SU-DHL-6 (cell line): ENCODE data around the gene PRPS1L1.

Experiments
- H2AFZ ChIP-seq: fragments of 200-600 bp; sonication (generic); 2 replicates; pipeline ENCODE4 v1.6.1; 2014; ENCODE audit warnings: low read depth, mild to moderate bottlenecking, moderate library complexity, mixed read lengths, antibody characterized with exemption, low read length; ENCODE audit not compliant: severe bottlenecking
- H3F3A ChIP-seq: fragments of 200-600 bp; shearing (Covaris generic); 2 replicates; pipeline ENCODE4 v1.6.0; 2016; ENCODE audit warnings: antibody characterized with exemption, mild to moderate bottlenecking; ENCODE audit not compliant: insufficient read depth
- H3K27ac ChIP-seq: fragments of 200-600 bp; sonication (generic); 2 replicates; pipeline ENCODE4 v1.5.1; 2016; ENCODE audit warnings: low read depth, mild to moderate bottlenecking, low read length, moderate library complexity, mixed read lengths
- H3K27me3 ChIP-seq: fragments of 200-600 bp; sonication (generic), shearing (Covaris generic); 2 replicates; pipeline ENCODE4 v1.6.0; 2014; ENCODE audit warnings: mild to moderate bottlenecking, low read length
- H3K36me3 ChIP-seq: fragments of 200-600 bp; sonication (generic); 2 replicates; pipeline ENCODE4 v1.6.1; 2014; ENCODE audit warnings: mild to moderate bottlenecking, low read length, mixed read lengths
- H3K4me2 ChIP-seq: fragments of 300-600, 200-600 bp; shearing (Covaris generic), sonication (generic); 2 replicates; pipeline ENCODE4 v1.6.0; 2014; ENCODE audit warnings: low read length, low read depth, mild to moderate bottlenecking; ENCODE audit not compliant: poor library complexity, severe bottlenecking
- H3K4me3 ChIP-seq: fragments of 200-600 bp; sonication (generic); 2 replicates; pipeline ENCODE4 v1.5.1; 2014; ENCODE audit warnings: antibody characterized with exemption, low read length, mild to moderate bottlenecking, mixed read lengths; ENCODE audit not compliant: insufficient read depth, poor library complexity, severe bottlenecking
- H3K79me2 ChIP-seq: fragments of 200-600 bp; sonication (generic); 2 replicates; pipeline ENCODE4 v1.6.1; 2014; ENCODE audit warnings: mild to moderate bottlenecking, low read length, moderate library complexity; ENCODE audit not compliant: insufficient read depth
- H3K9ac ChIP-seq: fragments of 200-600 bp; sonication (generic); 2 replicates; pipeline ENCODE4 v1.7.0; 2014; ENCODE audit warnings: mild to moderate bottlenecking, low read length
- H3K9me2 ChIP-seq: fragments of 200-600 bp; sonication (generic); replicated peaks from 2 replicates; pipeline ENCODE4 v1.6.1; 2014; ENCODE audit warnings: low read length; ENCODE audit not compliant: insufficient read depth
- H3K9me3 ChIP-seq: fragments of 200-600 bp; sonication (generic); 2 replicates; pipeline ENCODE4 v1.6.1; 2014; ENCODE audit warnings: low read length, mixed read lengths; ENCODE audit not compliant: insufficient read depth
- H4K20me1 ChIP-seq: fragments of 200-600 bp; sonication (generic); 2 replicates; pipeline ENCODE4 v1.6.1; 2014; ENCODE audit warnings: low read depth, mild to moderate bottlenecking, antibody characterized with exemption, low read length, moderate library complexity, mixed read lengths
- EZH2phosphoT487 ChIP-seq: fragments of 200-600 bp; sonication (generic), shearing (Covaris generic); conservative IDR thresholded peaks from 2 replicates; pipeline ENCODE4 v1.6.1; 2018; ENCODE audit warnings: mild to moderate bottlenecking, antibody characterized with exemption, low read length, moderate library complexity, mixed read lengths
- TF ChIP-seq, protein P1 (sequence below): fragments of 200-600 bp; sonication (generic); IDR thresholded peaks from one replicate; pipeline ENCODE4 v1.5.1; 2017; ENCODE audit warnings: antibody characterized with exemption, mild to moderate bottlenecking, low read length, moderate library complexity; ENCODE audit not compliant: insufficient read depth, poor library complexity, severe bottlenecking

The PRPS1L1 gene

DNA sequence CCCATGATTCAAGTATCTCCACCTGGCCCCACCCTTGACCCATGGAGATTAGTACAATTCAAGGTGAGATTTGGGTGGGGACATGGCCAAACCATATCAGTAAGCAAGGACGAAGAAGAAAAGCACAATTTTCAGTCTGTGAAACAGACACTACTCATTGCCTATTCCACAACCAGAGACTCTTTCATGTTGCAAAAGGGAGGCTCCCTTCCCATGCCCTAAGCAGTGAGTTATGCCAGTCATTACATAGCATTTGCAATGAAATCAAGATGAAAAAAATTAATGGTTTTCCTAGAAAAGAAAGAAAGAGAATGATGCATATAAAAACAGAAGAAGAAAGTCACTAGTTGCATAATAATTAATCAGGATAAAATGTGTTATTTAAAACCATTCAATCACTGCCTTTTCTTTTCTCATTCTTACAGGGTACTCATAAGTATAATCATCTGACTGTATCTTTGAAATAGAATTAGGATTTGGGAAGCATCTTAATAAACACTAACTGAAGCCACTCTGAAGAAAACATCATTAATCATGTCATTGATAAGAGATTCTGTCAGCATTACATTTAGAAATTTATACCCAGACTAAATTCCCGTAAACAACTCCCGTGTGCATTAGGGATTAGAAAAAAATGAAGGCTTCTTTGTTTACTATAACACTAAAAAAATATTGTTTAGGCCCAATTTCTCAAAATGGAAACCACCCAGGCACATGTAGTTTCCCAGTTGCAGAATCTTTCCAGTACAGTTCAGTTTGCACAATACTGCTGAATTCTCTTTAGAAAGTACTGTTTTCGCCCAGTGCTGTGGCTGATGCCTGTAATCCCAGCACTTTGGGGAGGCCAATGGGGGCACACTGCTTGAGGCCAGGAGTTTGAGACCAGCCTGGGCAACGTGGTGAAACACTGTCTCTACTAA is 9.1 kb downstream of the PRPS1L1 start:
- Histone ChIP-seq H2AFZ (no peak overlapping the region), H3K27ac (no peak overlapping the region)
- no peak for TF ChIP-seq EZH2phosphoT487
- TF ChIP-seq, protein P1, sequence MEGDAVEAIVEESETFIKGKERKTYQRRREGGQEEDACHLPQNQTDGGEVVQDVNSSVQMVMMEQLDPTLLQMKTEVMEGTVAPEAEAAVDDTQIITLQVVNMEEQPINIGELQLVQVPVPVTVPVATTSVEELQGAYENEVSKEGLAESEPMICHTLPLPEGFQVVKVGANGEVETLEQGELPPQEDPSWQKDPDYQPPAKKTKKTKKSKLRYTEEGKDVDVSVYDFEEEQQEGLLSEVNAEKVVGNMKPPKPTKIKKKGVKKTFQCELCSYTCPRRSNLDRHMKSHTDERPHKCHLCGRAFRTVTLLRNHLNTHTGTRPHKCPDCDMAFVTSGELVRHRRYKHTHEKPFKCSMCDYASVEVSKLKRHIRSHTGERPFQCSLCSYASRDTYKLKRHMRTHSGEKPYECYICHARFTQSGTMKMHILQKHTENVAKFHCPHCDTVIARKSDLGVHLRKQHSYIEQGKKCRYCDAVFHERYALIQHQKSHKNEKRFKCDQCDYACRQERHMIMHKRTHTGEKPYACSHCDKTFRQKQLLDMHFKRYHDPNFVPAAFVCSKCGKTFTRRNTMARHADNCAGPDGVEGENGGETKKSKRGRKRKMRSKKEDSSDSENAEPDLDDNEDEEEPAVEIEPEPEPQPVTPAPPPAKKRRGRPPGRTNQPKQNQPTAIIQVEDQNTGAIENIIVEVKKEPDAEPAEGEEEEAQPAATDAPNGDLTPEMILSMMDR, result no peak

DNA sequence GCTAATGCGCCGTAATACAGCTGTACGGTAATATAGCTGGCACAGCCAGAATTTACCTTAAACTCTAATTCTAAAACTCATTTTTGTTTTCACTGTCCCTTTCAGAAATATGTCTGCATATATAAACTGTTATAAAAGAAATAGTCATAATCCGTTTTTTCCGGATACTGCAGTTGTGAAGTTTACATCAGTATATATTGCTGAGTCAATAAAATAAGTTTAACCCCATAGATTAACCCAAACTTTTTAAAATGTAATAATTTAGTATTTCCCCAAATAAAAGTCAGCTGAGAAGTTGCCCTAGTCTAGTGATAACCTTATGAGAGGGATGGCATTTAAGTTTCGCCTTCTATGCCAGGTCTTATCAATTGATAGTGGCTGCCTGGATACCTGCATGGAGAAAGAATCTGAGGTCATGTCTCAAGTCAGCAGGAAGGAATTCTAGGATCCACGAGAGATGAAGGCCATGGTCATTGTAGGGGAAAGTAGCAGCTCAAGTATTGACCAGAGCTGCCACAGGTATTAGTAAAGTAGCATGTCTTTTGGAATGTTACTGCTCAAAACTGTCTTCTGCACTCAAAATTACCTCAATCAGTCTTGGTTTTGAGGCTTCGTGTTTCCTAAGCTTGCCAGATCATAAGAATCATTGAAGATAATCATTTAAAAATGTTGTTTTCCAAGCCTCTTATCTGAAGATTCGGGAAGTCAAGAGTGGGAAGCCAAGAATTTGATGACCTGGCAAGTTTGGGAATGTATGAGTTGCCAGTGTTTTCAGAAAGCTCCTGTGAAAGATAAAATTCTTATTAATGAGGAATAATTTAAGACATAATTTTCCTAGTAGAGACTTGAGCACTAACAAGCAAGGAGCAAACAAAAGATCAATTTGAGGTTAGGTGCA is 10.8 kb downstream of the PRPS1L1 start:
- Histone ChIP-seq H3K27ac (no peak overlapping the region), H3K4me2 (no peak overlapping the region), H3K27me3 (no peaks in the 10 kb centered on the region), H3K36me3 (no peaks in the 10 kb centered on the region), H2AFZ (no peak overlapping the region), H3F3A (no peaks in the 10 kb centered on the region), H4K20me1 (no peaks in the 10 kb centered on the region), H3K79me2 (no peaks in the 10 kb centered on the region), H3K4me3 (no peak overlapping the region), H3K9me2 (no peaks in the 10 kb centered on the region), H3K9ac (no peak overlapping the region), H3K9me3 (no peaks in the 10 kb centered on the region)
- no peak for TF ChIP-seq EZH2phosphoT487
- TF ChIP-seq, protein P1, result no peak

More for the DNA sequence above, 9.1 kb downstream of the PRPS1L1 start:
- Histone ChIP-seq H3K9me3 (no peaks in the 10 kb centered on the region), H3F3A (no peaks in the 10 kb centered on the region), H3K4me2 (no peak overlapping the region), H4K20me1 (no peaks in the 10 kb centered on the region), H3K4me3 (no peak overlapping the region), H3K9ac (no peak overlapping the region), H3K79me2 (no peaks in the 10 kb centered on the region), H3K27me3 (no peaks in the 10 kb centered on the region), H3K9me2 (no peaks in the 10 kb centered on the region), H3K36me3 (no peaks in the 10 kb centered on the region)

DNA sequence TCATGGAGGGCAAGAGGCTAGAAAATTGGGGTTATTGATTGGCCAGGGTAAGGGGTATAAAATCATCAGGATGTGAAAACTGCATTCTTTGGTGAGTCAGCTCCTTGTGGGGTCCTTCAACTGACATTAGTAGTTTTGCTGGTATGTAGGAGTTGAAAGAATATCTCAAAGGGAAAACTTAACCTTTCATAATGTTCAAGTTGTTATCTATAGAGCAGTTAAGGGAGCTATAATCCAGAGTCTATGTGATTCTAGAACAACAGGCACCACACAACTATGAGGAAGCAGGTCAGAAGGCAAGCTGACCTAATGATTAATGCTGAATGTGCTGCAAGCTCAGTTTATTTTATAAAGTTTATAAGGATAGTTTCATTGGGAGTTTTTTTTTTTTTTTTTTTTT is 13.7 kb downstream of the PRPS1L1 start:
- no peaks in the 10 kb centered on the region for H3K79me2 ChIP-seq
- no peaks in the 10 kb centered on the region for H4K20me1 ChIP-seq
- H3K4me2 ChIP-seq, result no peak overlapping the region
- no peak overlapping the region for H3K4me3 ChIP-seq
- H3K27me3 ChIP-seq, result no peaks in the 10 kb centered on the region
- TF ChIP-seq, protein P1, result no peak
- no peak for TF ChIP-seq EZH2phosphoT487
- H3K9me2 ChIP-seq, result no peaks in the 10 kb centered on the region
- H2AFZ ChIP-seq, result no peak overlapping the region
- no peak overlapping the region for H3K27ac ChIP-seq
- H3F3A ChIP-seq, result no peaks in the 10 kb centered on the region
- no peak overlapping the region for H3K9ac ChIP-seq
- H3K9me3 ChIP-seq, result no peaks in the 10 kb centered on the region
- H3K36me3 ChIP-seq, result no peaks in the 10 kb centered on the region
